Kidney (tissue), 14 donors: ENCODE results near the gene SSTR1. TPM values are rescaled to one million over a fixed set of nuclear protein-coding genes. Genes with fewer than 3 reads are reported as not detected.

ENCODE experiments used
- DNase-seq, 5 donors: peaks; one replicate each; pipeline ENCODE4 v3.0.0-alpha.2; 2013 to 2020
- FAIRE-seq: peaks from 2 replicates; lab custom pipeline; 2012; peaks lifted over from hg19 to GRCh38; lab: Jason Lieb, UNC
- H3K27ac ChIP-seq, 2 donors: one replicate each; pipeline ENCODE4 v1.7.0; 2013; ENCODE audit warnings: low read depth in 2 of 2, low read length in 2 of 2, inconsistent platforms in 1 of 2
- H3K27me3 ChIP-seq: one replicate; pipeline ENCODE4 v1.7.1; 2013; ENCODE audit warnings: low read length, inconsistent platforms; ENCODE audit not compliant: control insufficient read depth, insufficient read depth
- H3K36me3 ChIP-seq, 3 donors: one replicate each; pipeline versions ENCODE4 v1.7.0 to v1.7.1; 2013; ENCODE audit warnings: low read length in 3 of 3, control low read depth in 1 of 3, inconsistent platforms in 1 of 3; ENCODE audit not compliant: insufficient read depth in 3 of 3, control insufficient read depth in 2 of 3
- H3K4me1 ChIP-seq, 3 donors: one replicate each; pipeline versions ENCODE4 v1.7.0 to v1.7.1; 2013; ENCODE audit warnings: low read length in 3 of 3, inconsistent platforms in 1 of 3, low read depth in 1 of 3; ENCODE audit not compliant: control insufficient read depth in 2 of 3, insufficient read depth in 2 of 3
- H3K4me3 ChIP-seq, 3 donors: one replicate each; pipeline versions ENCODE4 v1.7.0 to v1.8.1; 2013; ENCODE audit warnings: low read length in 3 of 3, control low read depth in 1 of 3, inconsistent platforms in 1 of 3
- H3K9ac ChIP-seq, 3 donors: one replicate each; pipeline versions ENCODE4 v1.7.0 to v1.7.1; 2013; ENCODE audit warnings: low read length in 3 of 3, control low read depth in 1 of 3, inconsistent platforms in 1 of 3
- H3K9me3 ChIP-seq, 3 donors: one replicate each; pipeline versions ENCODE4 v1.7.0 to v1.7.1; 2013; ENCODE audit warnings: low read length in 3 of 3, control low read depth in 1 of 3, inconsistent platforms in 1 of 3; ENCODE audit not compliant: control insufficient read depth in 2 of 3, insufficient read depth in 1 of 3
- intact Hi-C: fragments of 100-400 bp; cut with DNase I; formaldehyde crosslinking; loops from one replicate; pipeline ENCODE4 v1.11.1; 2022
- polyA plus RNA-seq: library from polyadenylated mRNA; stranded (reverse); fragments of 350-450 nt; fragmentation: Illumina TruSeq; extraction: RNeasy Lipid Tissue Mini Kit (QIAGEN cat#74804); gene quantifications from one replicate; pipeline ENCODE4 v1.2.3, GENCODE V29; 2014; ENCODE audit warnings: low read depth, low replicate concordance; ENCODE audit not compliant: insufficient read depth
- total RNA-seq: library from RNA; stranded (reverse); fragmentation: NEBNext Ultra II Directional; extraction: Animal tissue kit (Norgen Biotek cat#: 25700); gene quantifications from one replicate; pipeline ENCODE4 v1.2.1, GENCODE V29; 2021
- TF ChIP-seq, protein P1 (sequence below): IDR thresholded peaks from 3 replicates; pipeline ENCODE4 v1.5.1; 2012; ENCODE audit warnings: mild to moderate bottlenecking, moderate library complexity, borderline replicate concordance; ENCODE audit not compliant: insufficient read depth; ENCODE audit errors: extremely low read depth
- donor health status: control.
- donor health status: control.
- donor health status: control.
- donor health status: control.
- donor health status: control.
- donor health status: DM: yes; HTN: yes; CAD: no.
- donor health status: Normal renal cell carcinoma (clear cell type).

Gene SSTR1
- total and polyA plus RNA-seq, 2 donors from 2014 or later: 1.3 to 4.0 TPM

DNA sequence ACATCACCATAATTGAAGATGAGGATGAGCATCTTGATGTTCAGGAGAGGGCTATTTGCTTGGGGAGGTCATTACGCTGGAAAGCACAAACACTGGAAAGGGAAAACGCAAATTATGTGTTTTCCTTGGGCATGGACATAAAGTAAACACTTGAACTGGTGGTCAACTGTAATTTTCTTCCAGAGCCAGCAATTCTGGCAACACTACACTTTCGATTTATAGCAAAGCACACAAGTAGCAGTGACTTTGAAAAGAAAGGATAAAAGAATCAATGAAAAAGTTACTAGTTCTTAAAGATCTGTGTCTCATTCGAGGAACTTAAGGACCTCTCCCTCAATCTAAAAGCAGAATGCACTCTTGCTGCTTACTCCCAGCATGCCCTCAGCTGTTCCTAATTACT, 46.0 kb downstream of the SSTR1 start:
- intact Hi-C loops: no loop called here
- Histone ChIP-seq H3K4me3 (peak overlapping the region in 2 of 3 donors; percentile 32 to 57), H3K9ac (peak overlapping the region in 1 of 3 donors; percentile 10), H3K4me1 (no peaks in the 10 kb centered on the region), H3K27me3 (peaks cover 6% of the 10 kb centered on the region), H3K27ac (peak overlapping the region in 1 of 2 donors; percentile 53), H3K36me3 (no peaks in the 10 kb centered on the region), H3K9me3 (no peaks in the 10 kb centered on the region)
- DNase-seq: no peak
- TF ChIP-seq, protein P1, sequence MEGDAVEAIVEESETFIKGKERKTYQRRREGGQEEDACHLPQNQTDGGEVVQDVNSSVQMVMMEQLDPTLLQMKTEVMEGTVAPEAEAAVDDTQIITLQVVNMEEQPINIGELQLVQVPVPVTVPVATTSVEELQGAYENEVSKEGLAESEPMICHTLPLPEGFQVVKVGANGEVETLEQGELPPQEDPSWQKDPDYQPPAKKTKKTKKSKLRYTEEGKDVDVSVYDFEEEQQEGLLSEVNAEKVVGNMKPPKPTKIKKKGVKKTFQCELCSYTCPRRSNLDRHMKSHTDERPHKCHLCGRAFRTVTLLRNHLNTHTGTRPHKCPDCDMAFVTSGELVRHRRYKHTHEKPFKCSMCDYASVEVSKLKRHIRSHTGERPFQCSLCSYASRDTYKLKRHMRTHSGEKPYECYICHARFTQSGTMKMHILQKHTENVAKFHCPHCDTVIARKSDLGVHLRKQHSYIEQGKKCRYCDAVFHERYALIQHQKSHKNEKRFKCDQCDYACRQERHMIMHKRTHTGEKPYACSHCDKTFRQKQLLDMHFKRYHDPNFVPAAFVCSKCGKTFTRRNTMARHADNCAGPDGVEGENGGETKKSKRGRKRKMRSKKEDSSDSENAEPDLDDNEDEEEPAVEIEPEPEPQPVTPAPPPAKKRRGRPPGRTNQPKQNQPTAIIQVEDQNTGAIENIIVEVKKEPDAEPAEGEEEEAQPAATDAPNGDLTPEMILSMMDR: no peak
- FAIRE-seq: no peak

GRCh38 chr14:38254571-38255407, 47.1 kb downstream of the SSTR1 start:
- Histone ChIP-seq H3K36me3 (no peaks in the 10 kb centered on the region), H3K27ac (peak overlapping the region; percentile 67 to 83), H3K4me3 (peak overlapping the region; percentile 32 to 57 (median 53)), H3K9ac (peak overlapping the region in 2 of 3 donors; percentile 22 to 42), H3K27me3 (peaks cover 6% of the 10 kb centered on the region), H3K4me1 (no peaks in the 10 kb centered on the region), H3K9me3 (no peaks in the 10 kb centered on the region)
- TF ChIP-seq, protein P1: no peak
- no peak for FAIRE-seq
- intact Hi-C loops: no loop called here
- peak in 1 of 5 donors; percentile 70 for DNase-seq

DNA sequence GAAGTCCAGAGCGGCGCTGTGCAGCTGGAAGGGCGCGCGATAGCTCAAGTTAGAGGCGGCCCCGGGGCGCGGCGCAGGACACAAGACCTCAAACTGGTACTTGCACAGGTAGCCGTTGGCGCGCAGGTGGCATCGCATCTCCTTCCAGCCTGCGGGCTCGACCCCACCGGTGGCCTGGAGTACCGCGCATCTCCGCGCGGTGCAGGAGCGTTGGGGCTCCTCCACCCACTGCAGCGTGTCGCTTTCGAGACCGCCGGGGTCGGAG, 47.6 kb downstream of the SSTR1 start:
- peaks cover 6% of the 10 kb centered on the region for H3K27me3 ChIP-seq
- no peaks in the 10 kb centered on the region for H3K36me3 ChIP-seq
- H3K9ac ChIP-seq: peak overlapping the region in 1 of 3 donors; percentile 42
- H3K9me3 ChIP-seq: no peaks in the 10 kb centered on the region
- intact Hi-C loops: no loop called here
- DNase-seq (peak in 4 of 5 donors; percentile 57 to 74 (median 62)), FAIRE-seq (no peak)
- peak overlapping the region; percentile 30 to 57 (median 32) for H3K4me3 ChIP-seq
- H3K27ac ChIP-seq: peak overlapping the region; percentile 67 to 83
- TF ChIP-seq, protein P1: no peak
- no peaks in the 10 kb centered on the region for H3K4me1 ChIP-seq
